Smooth muscle cell (in vitro differentiated cells): Measurements from ENCODE around the gene NME4. TPM values are rescaled to one million over a fixed set of nuclear protein-coding genes. Genes with fewer than 3 reads are reported as not detected.

Source experiments
- DNase-seq: peaks from one replicate; lab custom pipeline; 2025; ENCODE audit not compliant: unreplicated experiment; lab: John Stamatoyannopoulos, UW
- H2AFZ ChIP-seq: fragments of 200-600 bp; sonication (generic); 2 replicates; pipeline ENCODE4 v1.6.0; 2016; ENCODE audit warnings: antibody characterized with exemption, low read depth, mild to moderate bottlenecking
- H3F3A ChIP-seq: fragments of 200-600 bp; sonication (generic); 2 replicates; pipeline ENCODE4 v1.6.0; 2017; ENCODE audit warnings: antibody characterized with exemption, low read depth
- H3K27ac ChIP-seq: fragments of 200-600 bp; sonication (generic); 2 replicates; pipeline ENCODE4 v1.5.1; 2016; ENCODE audit warnings: low read depth, mild to moderate bottlenecking
- H3K27me3 ChIP-seq: fragments of 200-600 bp; sonication (generic); 2 replicates; pipeline ENCODE4 v1.6.1; 2016; ENCODE audit warnings: low read depth, mild to moderate bottlenecking
- H3K36me3 ChIP-seq: fragments of 200-600 bp; sonication (generic); 2 replicates; pipeline ENCODE4 v1.5.1; 2016; ENCODE audit warnings: low read depth
- H3K4me1 ChIP-seq: fragments of 200-600 bp; sonication (generic); 2 replicates; pipeline ENCODE4 v1.5.1; 2016; ENCODE audit warnings: low read depth
- H3K4me2 ChIP-seq: fragments of 200-600 bp; sonication (generic); 2 replicates; pipeline ENCODE4 v1.6.0; 2016; ENCODE audit warnings: mild to moderate bottlenecking
- H3K4me3 ChIP-seq: fragments of 200-600 bp; sonication (generic); 2 replicates; pipeline ENCODE4 v1.5.1; 2016; ENCODE audit warnings: mild to moderate bottlenecking
- H3K79me2 ChIP-seq: fragments of 200-600 bp; sonication (generic); 2 replicates; pipeline ENCODE4 v1.6.0; 2016; ENCODE audit warnings: low read depth, mild to moderate bottlenecking
- H3K9ac ChIP-seq: fragments of 200-600 bp; sonication (generic); 2 replicates; pipeline ENCODE4 v1.6.0; 2016; ENCODE audit warnings: low read depth
- H3K9me3 ChIP-seq: fragments of 200-600 bp; sonication (generic); replicated peaks from 2 replicates; pipeline ENCODE4 v1.5.1; 2016; ENCODE audit warnings: low read depth
- H4K20me1 ChIP-seq: fragments of 200-600 bp; sonication (generic); 2 replicates; pipeline ENCODE4 v1.6.0; 2016; ENCODE audit warnings: low read depth
- CTCF ChIP-seq: fragments of 200-600 bp; sonication (generic); IDR thresholded peaks from 2 replicates; pipeline ENCODE4 v1.5.1; 2017; ENCODE audit warnings: borderline replicate concordance, mild to moderate bottlenecking, antibody characterized with exemption; ENCODE audit not compliant: insufficient read depth, poor library complexity, severe bottlenecking
- WGBS: methylation state at CpG from one replicate; pipeline ENCODE4 v1.1.7; 2016; ENCODE audit warnings: low lambda C conversion rate; 5-methylcytosine and 5-hydroxymethylcytosine counted together
- polyA plus RNA-seq: library from polyadenylated mRNA; unstranded; fragments of >200 nt; fragmentation: Nextera tagmentation; extraction: Ambion mirVana; gene quantifications from 2 replicates; pipeline ENCODE4 v1.2.1, GENCODE V29; 2016
- total RNA-seq: library from RNA; depleted of rRNA; stranded (reverse); fragments of >200 nt; gene quantifications from 2 replicates; pipeline ENCODE4 v1.2.3, GENCODE V29; 2014

Gene NME4
- total and polyA plus RNA-seq, 2 experiments from 2014 or later: 218 to 523 TPM

GRCh38 chr16:430904-431303 is 33.9 kb downstream of the NME4 start:
- Histone ChIP-seq H3K27ac (no peak overlapping the region), H3F3A (no peaks in the 10 kb centered on the region), H3K9me3 (no peaks in the 10 kb centered on the region), H3K4me2 (no peak overlapping the region), H4K20me1 (peaks cover 82% of the 10 kb centered on the region), H3K4me1 (peaks cover 8% of the 10 kb centered on the region), H2AFZ (no peak overlapping the region), H3K36me3 (no peaks in the 10 kb centered on the region), H3K79me2 (peaks cover 69% of the 10 kb centered on the region), H3K27me3 (no peaks in the 10 kb centered on the region), H3K9ac (no peak overlapping the region), H3K4me3 (no peak overlapping the region)
- TF ChIP-seq CTCF: no peak
- DNase-seq: no peak
- 94% methylated on average over 7 of the region's 7 CpGs for WGBS

DNA sequence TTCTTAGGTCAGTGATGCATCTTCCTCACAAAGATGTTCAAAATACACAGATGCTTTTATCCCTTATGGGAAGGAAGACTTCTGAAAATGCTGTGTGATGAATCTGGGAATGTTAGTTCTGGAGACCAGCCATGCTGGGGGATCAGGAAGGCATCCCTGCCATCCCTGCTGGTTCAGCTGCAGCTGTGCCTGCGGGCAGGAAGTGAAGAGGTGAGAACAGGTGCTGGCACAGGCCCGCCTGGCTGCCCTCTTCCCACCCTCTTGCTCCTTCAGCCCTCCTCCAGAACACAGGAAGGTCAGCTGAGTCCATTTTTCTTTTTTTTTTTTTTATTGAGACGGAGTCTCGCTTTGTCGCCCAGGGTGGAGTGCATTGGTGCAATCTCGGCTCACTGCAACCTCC is 43.6 kb downstream of the NME4 start:
- no peak for TF ChIP-seq CTCF
- Histone ChIP-seq H3K79me2 (peaks cover 59% of the 10 kb centered on the region), H2AFZ (no peak overlapping the region), H3K4me2 (no peak overlapping the region), H3K4me3 (no peak overlapping the region), H3K4me1 (no peaks in the 10 kb centered on the region), H3F3A (no peaks in the 10 kb centered on the region), H3K27ac (no peak overlapping the region), H3K27me3 (no peaks in the 10 kb centered on the region), H3K9ac (no peak overlapping the region), H3K36me3 (no peaks in the 10 kb centered on the region), H4K20me1 (peaks cover 93% of the 10 kb centered on the region), H3K9me3 (no peaks in the 10 kb centered on the region)
- 97% methylated on average over 6 of the region's 6 CpGs for WGBS
- no peak for DNase-seq

GRCh38 chr16:441447-441846 is 44.4 kb downstream of the NME4 start:
- Histone ChIP-seq H3K9me3 (no peaks in the 10 kb centered on the region), H3K9ac (no peak overlapping the region), H3K27ac (no peak overlapping the region), H4K20me1 (peaks cover 93% of the 10 kb centered on the region), H3K4me3 (no peak overlapping the region), H3K27me3 (no peaks in the 10 kb centered on the region), H3K4me2 (no peak overlapping the region), H3K36me3 (no peaks in the 10 kb centered on the region), H3K4me1 (no peaks in the 10 kb centered on the region), H3F3A (no peaks in the 10 kb centered on the region), H3K79me2 (peaks cover 65% of the 10 kb centered on the region), H2AFZ (no peak overlapping the region)
- 93% methylated on average over 6 of the region's 6 CpGs for WGBS
- TF ChIP-seq CTCF: no peak
- DNase-seq: no peak

DNA sequence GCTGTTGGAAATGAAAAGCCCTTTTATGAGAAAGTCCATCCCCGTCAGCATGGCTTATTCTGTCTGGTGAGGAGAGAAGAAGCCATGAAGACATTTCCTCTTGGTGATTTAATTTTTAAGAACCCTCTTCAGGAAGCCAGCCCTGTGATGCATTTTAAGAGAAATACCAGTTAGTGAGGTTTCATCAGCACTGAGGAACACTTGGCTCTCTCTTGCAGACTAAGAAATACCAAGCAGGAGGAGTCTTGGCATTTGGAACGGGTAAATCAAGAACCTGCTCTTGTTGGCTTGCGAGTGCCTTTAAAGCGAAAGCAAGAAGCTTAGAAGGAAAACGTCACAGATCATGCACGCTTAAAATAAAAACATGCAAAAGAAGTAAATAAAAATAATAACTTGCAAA is 46.0 kb downstream of the NME4 start:
- Histone ChIP-seq H3K4me2 (no peak overlapping the region), H4K20me1 (peaks cover 94% of the 10 kb centered on the region), H2AFZ (no peak overlapping the region), H3K4me3 (no peak overlapping the region), H3K36me3 (no peaks in the 10 kb centered on the region), H3K27me3 (no peaks in the 10 kb centered on the region), H3F3A (no peaks in the 10 kb centered on the region), H3K79me2 (peaks cover 75% of the 10 kb centered on the region), H3K9ac (no peak overlapping the region), H3K9me3 (no peaks in the 10 kb centered on the region), H3K4me1 (no peaks in the 10 kb centered on the region), H3K27ac (no peak overlapping the region)
- WGBS: 87% methylated on average over 6 of the region's 6 CpGs
- DNase-seq: no peak
- no peak for TF ChIP-seq CTCF
